ENCODE data around the gene WRNIP1. TPM values are rescaled to one million over a fixed set of nuclear protein-coding genes. Genes with fewer than 3 reads are reported as not detected.
"Not testable (repeated sequence)": the region's sequence is repeated elsewhere in the genome, so short reads cannot be mapped to it uniquely, and the experiment has no call there.

WRNIP1 gene
- total RNA-seq, 8 experiments from 2014 or later, result 37.7 to 61.2 (median 42.9) TPM

- in situ Hi-C loops (cut with MboI; ENCODE audit: low pct_unique_long_range_greater_than_20kb in 2 of 9, low sequenced_read_pairs in 9 of 9, unreplicated experiment in 9 of 9), result no loop called here
- peaks cover 0 to 3% of the 10 kb centered on the region in 2 donors for H3K4me1 ChIP-seq (replicated peaks in 1 of 2)
- ATAC-seq (replicated peaks in 6 of 8), result no peak
- no peak overlapping the region for H3K4me3 ChIP-seq
- WGBS, 10 experiments, result 78 to 100% (median 97%) methylated on average over 1 to 3 of the region's 3 CpGs
- no peak overlapping the region for H3K27ac ChIP-seq
Observed at GRCh38 chr6:2756687-2757224, 8.4 kb upstream of the WRNIP1 start.

- Histone ChIP-seq H3K27ac (no peak overlapping the region), H3K4me3 (no peak overlapping the region), H3K4me1 (replicated peaks in 1 of 2) (peaks cover under 1 to 3% of the 10 kb centered on the region in 2 donors)
- in situ Hi-C loops (cut with MboI; ENCODE audit: low pct_unique_long_range_greater_than_20kb in 2 of 9, low sequenced_read_pairs in 9 of 9, unreplicated experiment in 9 of 9), result no loop called here
- WGBS, 10 experiments, result 50 to 80% (median 68%) methylated on average over 1 to 3 of the region's 3 CpGs; no CpG with 5 or more reads in 1 of the 10 experiments
- no peak for ATAC-seq (replicated peaks in 6 of 8)
Observed at GRCh38 chr6:2758980-2759379, 6.2 kb upstream of the WRNIP1 start.

DNA sequence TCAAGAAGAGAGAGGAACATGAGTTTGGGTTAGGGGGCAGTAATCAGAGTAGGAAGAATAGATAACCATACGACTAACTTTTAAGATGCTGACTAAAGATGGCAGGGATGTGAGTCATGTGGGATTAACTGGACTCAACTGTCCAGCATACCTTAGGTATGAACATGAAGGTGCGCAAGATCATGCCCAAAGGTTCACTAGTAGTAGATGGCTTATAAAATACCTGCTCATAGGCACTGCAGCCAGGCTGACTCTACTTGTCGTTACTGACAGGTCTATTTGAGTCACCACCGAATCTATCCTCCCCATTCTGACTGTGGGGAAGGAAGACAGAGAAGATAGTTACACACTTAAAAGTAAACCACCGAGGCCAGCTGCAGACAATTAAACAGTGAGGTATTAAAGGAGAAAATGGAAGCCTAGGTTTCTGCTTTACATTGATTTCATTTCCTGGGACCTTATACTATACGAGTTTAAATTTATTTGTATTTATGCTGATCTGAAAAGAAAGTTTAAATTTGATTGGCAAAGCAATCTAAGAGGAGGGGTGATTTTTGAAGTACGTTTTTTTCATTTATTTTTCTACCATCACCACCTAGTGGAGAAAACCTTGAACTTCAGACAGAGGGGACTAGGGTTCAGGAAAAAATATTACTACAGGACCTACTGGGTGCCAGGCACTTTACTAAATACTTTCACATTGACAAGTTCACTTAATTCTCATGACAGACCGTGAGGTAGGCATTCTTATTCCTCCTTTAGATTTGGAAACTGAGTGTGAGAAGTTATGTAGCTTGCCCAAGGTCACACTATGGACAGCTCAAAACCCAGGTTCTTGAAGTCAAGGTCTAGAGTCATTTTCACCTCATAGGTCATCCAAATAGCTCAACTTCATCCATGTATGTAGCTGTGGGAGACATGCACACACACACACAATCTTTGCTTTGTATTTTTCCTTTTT lies 4.0 kb upstream of the WRNIP1 start:
- H3K27ac ChIP-seq, result no peak overlapping the region
- H3K4me3 ChIP-seq, result no peak overlapping the region
- in situ Hi-C loops (cut with MboI; ENCODE audit: low pct_unique_long_range_greater_than_20kb in 2 of 9, low sequenced_read_pairs in 9 of 9, unreplicated experiment in 9 of 9), result no loop called here
- H3K4me1 ChIP-seq (replicated peaks in 1 of 2), result peaks cover 0 to 4% of the 10 kb centered on the region in 2 donors
- 59 to 97% (median 88%) methylated on average over 2 to 8 of the region's 8 CpGs; no CpG with 5 or more reads in 1 of the 10 experiments for WGBS, 10 experiments
- no peak for ATAC-seq (replicated peaks in 6 of 8)

- in situ Hi-C loops (cut with MboI; ENCODE audit: low pct_unique_long_range_greater_than_20kb in 2 of 9, low sequenced_read_pairs in 9 of 9, unreplicated experiment in 9 of 9); H3K27ac ChIP-seq; H3K4me3 ChIP-seq; ATAC-seq (replicated peaks in 6 of 8); H3K4me1 ChIP-seq (replicated peaks in 1 of 2): not testable (repeated sequence)
- WGBS, 10 experiments, result 90 to 100% (median 100%) methylated on average over 1 to 3 of the region's 4 CpGs; no CpG with 5 or more reads in 3 of the 10 experiments
Observed at GRCh38 chr6:2762868-2763267, 2.3 kb upstream of the WRNIP1 start.

- no peak for ATAC-seq (replicated peaks in 6 of 8)
- Histone ChIP-seq H3K4me3 (no peak overlapping the region), H3K4me1 (replicated peaks in 1 of 2) (peaks cover 6 to 10% of the 10 kb centered on the region in 2 donors), H3K27ac (no peak overlapping the region)
- in situ Hi-C loops (cut with MboI; ENCODE audit: low pct_unique_long_range_greater_than_20kb in 2 of 9, low sequenced_read_pairs in 9 of 9, unreplicated experiment in 9 of 9), result no loop called here
- 94 to 100% (median 97%) methylated on average over 4 to 20 of the region's 36 CpGs; no CpG with 5 or more reads in 4 of the 10 experiments for WGBS, 10 experiments
Observed at GRCh38 chr6:2763345-2763841, 1.8 kb upstream of the WRNIP1 start.

DNA sequence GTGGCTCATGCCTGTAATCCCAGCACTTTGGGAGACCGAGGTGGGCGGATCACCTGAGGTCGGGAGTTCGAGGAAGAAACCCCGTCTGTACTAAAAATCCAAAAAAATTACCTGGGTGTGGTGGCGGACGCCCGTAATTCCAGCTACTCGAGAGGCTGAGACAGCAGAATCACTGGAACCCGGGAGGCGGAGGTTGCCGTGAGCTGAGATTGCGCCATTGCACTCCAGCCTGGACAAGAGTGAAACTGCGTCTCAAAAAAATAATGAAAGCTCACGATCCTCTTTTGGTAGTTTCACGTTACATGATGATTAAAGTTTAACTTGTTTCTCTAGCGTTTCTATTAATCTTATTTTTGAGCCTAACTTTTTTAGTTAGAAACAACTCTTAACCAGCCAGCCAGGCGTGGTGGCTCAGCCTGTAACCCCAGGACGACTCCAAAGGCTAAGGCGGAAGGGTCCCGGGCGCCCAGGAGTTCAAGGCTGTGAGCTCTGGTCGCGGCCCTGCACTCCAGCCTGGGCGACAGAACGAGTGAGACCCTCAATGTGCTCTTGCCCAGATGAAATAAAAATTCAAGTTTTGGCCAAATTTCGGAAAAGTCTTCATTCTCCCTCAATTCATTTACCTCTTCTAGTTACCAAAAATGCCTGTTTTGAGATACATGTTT lies 1.2 kb upstream of the WRNIP1 start:
- Histone ChIP-seq H3K4me3 (peak overlapping the region; percentile 41 to 62 (median 54)), H3K27ac (peak overlapping the region; percentile 88 to 95), H3K4me1 (replicated peaks in 1 of 2) (peaks cover 11 to 16% of the 10 kb centered on the region in 2 donors)
- in situ Hi-C loops (cut with MboI; ENCODE audit: low pct_unique_long_range_greater_than_20kb in 2 of 9, low sequenced_read_pairs in 9 of 9, unreplicated experiment in 9 of 9), result no loop called here
- 72 to 100% (median 86%) methylated on average over 1 to 25 of the region's 27 CpGs for WGBS, 10 experiments
- ATAC-seq (replicated peaks in 6 of 8), result no peak

DNA sequence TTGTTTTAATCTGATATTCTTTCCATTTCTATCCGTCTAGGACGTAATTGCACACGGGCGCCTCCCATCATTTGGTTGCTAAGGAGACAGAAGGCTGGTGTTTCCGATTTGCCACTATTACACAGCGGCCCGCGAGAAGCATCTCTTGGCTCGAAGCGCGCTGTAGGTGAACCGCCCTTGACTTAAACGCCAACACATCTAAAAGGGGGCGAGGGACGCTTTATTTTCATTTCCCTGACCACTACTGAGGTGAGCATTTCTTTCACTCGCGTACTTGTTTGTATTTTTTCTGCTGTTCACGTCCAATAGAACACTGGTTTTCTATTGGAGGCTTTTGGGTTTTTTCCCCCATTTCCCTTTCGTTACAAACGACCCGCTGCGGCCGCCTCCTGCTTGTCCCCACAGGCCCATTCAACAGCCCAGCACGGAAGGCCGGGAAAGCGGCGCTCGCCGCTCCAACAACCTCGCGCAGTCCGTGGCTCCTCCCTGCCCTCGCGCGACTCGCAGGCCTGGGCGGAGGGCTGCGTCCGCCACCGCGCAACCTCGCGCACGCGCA lies 505 bp upstream of the WRNIP1 start:
- Histone ChIP-seq H3K4me1 (replicated peaks in 1 of 2) (peaks cover 13 to 23% of the 10 kb centered on the region in 2 donors), H3K4me3 (peak overlapping the region; percentile 41 to 62 (median 54)), H3K27ac (peak overlapping the region; percentile 88 to 95)
- in situ Hi-C loops (cut with MboI; ENCODE audit: low pct_unique_long_range_greater_than_20kb in 2 of 9, low sequenced_read_pairs in 9 of 9, unreplicated experiment in 9 of 9), result no loop called here
- WGBS, 10 experiments, result 0 to 13% (median 2%) methylated on average over 6 to 25 of the region's 45 CpGs; no CpG with 5 or more reads in 1 of the 10 experiments
- ATAC-seq (replicated peaks in 6 of 8), result peak; percentile 75 to 86 (median 84)

GRCh38 chr6:2765896-2766766 lies 938 bp downstream of the WRNIP1 start:
- in situ Hi-C loops (cut with MboI; ENCODE audit: low pct_unique_long_range_greater_than_20kb in 2 of 9, low sequenced_read_pairs in 9 of 9, unreplicated experiment in 9 of 9), result no loop called here
- 0 to 8% (median 0%) methylated on average over 1 to 28 of the region's 91 CpGs; no CpG with 5 or more reads in 1 of the 10 experiments for WGBS, 10 experiments
- Histone ChIP-seq H3K4me3 (peak overlapping the region; percentile 59 to 79 (median 66)), H3K27ac (peak overlapping the region; percentile 75 to 86), H3K4me1 (replicated peaks in 1 of 2) (peaks cover 22 to 33% of the 10 kb centered on the region in 2 donors)
- peak in 5 of 8 experiments; percentile 3 to 45 (median 25) for ATAC-seq (replicated peaks in 6 of 8)

GRCh38 chr6:2766767-2767656 lies 1.8 kb downstream of the WRNIP1 start:
- in situ Hi-C loops (cut with MboI; ENCODE audit: low pct_unique_long_range_greater_than_20kb in 2 of 9, low sequenced_read_pairs in 9 of 9, unreplicated experiment in 9 of 9), result no loop called here
- 1 to 18% (median 9%) methylated on average over 4 to 13 of the region's 13 CpGs for WGBS, 10 experiments

GRCh38 chr6:2767657-2768524 lies 2.7 kb downstream of the WRNIP1 start:
- in situ Hi-C loops (cut with MboI; ENCODE audit: low pct_unique_long_range_greater_than_20kb in 2 of 9, low sequenced_read_pairs in 9 of 9, unreplicated experiment in 9 of 9), result no loop called here
- Histone ChIP-seq H3K4me1 (replicated peaks in 1 of 2) (peaks cover 22 to 33% of the 10 kb centered on the region in 2 donors), H3K4me3 (peak overlapping the region; percentile 59 to 79 (median 66)), H3K27ac (no peak overlapping the region)
- no peak for ATAC-seq (replicated peaks in 6 of 8)
- WGBS, 10 experiments, result 20 to 78% (median 63%) methylated on average over 1 to 6 of the region's 9 CpGs

More at GRCh38 chr6:2766767-2767656, 1.8 kb downstream of the WRNIP1 start:
- Histone ChIP-seq H3K4me3 (peak overlapping the region; percentile 59 to 79 (median 66)), H3K4me1 (replicated peaks in 1 of 2) (peaks cover 22 to 33% of the 10 kb centered on the region in 2 donors), H3K27ac (peak overlapping the region in 1 of 2 donors; percentile 75)
- ATAC-seq (replicated peaks in 6 of 8), result no peak
